ENCODE measurements around the gene SLC22A4. TPM values are rescaled to one million over a fixed set of nuclear protein-coding genes. Genes with fewer than 3 reads are reported as not detected.

The SLC22A4 gene
- total and polyA plus RNA-seq, 2 experiments from 2014 or later = 1.4 to 3.3 TPM

- H3K9me3 ChIP-seq (ENCODE audit: low read depth) = no peaks in the 10 kb centered on the region
- no peaks in the 10 kb centered on the region for H3K9me2 ChIP-seq (replicated peaks; ENCODE audit: insufficient read depth)
- no peak overlapping the region for H2AFZ ChIP-seq
- H3K4me1 ChIP-seq (ENCODE audit: insufficient read depth) = peaks cover 39% of the 10 kb centered on the region
- H3K27ac ChIP-seq = peak overlapping the region; percentile 98
- H3K36me3 ChIP-seq (replicated peaks; ENCODE audit: insufficient read depth, low read depth) = no peaks in the 10 kb centered on the region
- peak overlapping the region; percentile 98 for H3K4me2 ChIP-seq
- 65% methylated on average over 6 of the region's 6 CpGs for WGBS (ENCODE audit: low lambda C conversion rate, missing lambda C conversion rate)
- H3K4me3 ChIP-seq = no peak overlapping the region
- H3K79me2 ChIP-seq = peaks cover 8% of the 10 kb centered on the region
- H4K20me1 ChIP-seq (ENCODE audit: insufficient read depth, poor library complexity, severe bottlenecking) = no peaks in the 10 kb centered on the region
- no peak for DNase-seq (ENCODE audit: low spot score)
- H3K27me3 ChIP-seq = no peaks in the 10 kb centered on the region
- no peak for TF ChIP-seq EZH2 (IDR thresholded peaks at IDR 0.05; ENCODE audit: borderline replicate concordance)
- no peak for TF ChIP-seq EZH2phosphoT487 (IDR thresholded peaks at IDR 0.05; ENCODE audit: low read depth, severe bottlenecking, unreplicated experiment)
- TF ChIP-seq CTCF (IDR thresholded peaks at IDR 0.05; ENCODE audit: poor library complexity) = no peak
Measured at GRCh38 chr5:132260051-132260450, 34.1 kb upstream of the SLC22A4 start.

GRCh38 chr5:132260714-132261551 lies 33.3 kb upstream of the SLC22A4 start:
- Histone ChIP-seq H3K9me3 (ENCODE audit: low read depth) (no peaks in the 10 kb centered on the region), H3K27ac (peak overlapping the region; percentile 98), H4K20me1 (ENCODE audit: insufficient read depth, poor library complexity, severe bottlenecking) (no peaks in the 10 kb centered on the region), H3K4me2 (no peak overlapping the region), H3K27me3 (no peaks in the 10 kb centered on the region), H3K36me3 (replicated peaks; ENCODE audit: insufficient read depth, low read depth) (no peaks in the 10 kb centered on the region), H3K79me2 (peaks cover 8% of the 10 kb centered on the region), H2AFZ (no peak overlapping the region), H3K9me2 (replicated peaks; ENCODE audit: insufficient read depth) (no peaks in the 10 kb centered on the region), H3K4me1 (ENCODE audit: insufficient read depth) (peaks cover 46% of the 10 kb centered on the region), H3K4me3 (no peak overlapping the region)
- TF ChIP-seq EZH2phosphoT487 (IDR thresholded peaks at IDR 0.05; ENCODE audit: low read depth, severe bottlenecking, unreplicated experiment) (no peak), CTCF (IDR thresholded peaks at IDR 0.05; ENCODE audit: poor library complexity) (no peak)
- DNase-seq (ENCODE audit: low spot score) = peak; percentile 51
- WGBS (ENCODE audit: low lambda C conversion rate, missing lambda C conversion rate) = 71% methylated on average over 6 of the region's 6 CpGs

GRCh38 chr5:132261881-132262845 lies 32.0 kb upstream of the SLC22A4 start:
- TF ChIP-seq CTCF (IDR thresholded peaks at IDR 0.05; ENCODE audit: poor library complexity) = no peak
- TF ChIP-seq EZH2phosphoT487 (IDR thresholded peaks at IDR 0.05; ENCODE audit: low read depth, severe bottlenecking, unreplicated experiment) = no peak
- TF ChIP-seq EZH2 (IDR thresholded peaks at IDR 0.05; ENCODE audit: borderline replicate concordance) = no peak
- Histone ChIP-seq H3K9me2 (replicated peaks; ENCODE audit: insufficient read depth) (no peaks in the 10 kb centered on the region), H3K27ac (no peak overlapping the region), H2AFZ (no peak overlapping the region), H3K79me2 (peaks cover 8% of the 10 kb centered on the region), H3K4me2 (no peak overlapping the region), H4K20me1 (ENCODE audit: insufficient read depth, poor library complexity, severe bottlenecking) (no peaks in the 10 kb centered on the region), H3K36me3 (replicated peaks; ENCODE audit: insufficient read depth, low read depth) (no peaks in the 10 kb centered on the region), H3K9me3 (ENCODE audit: low read depth) (no peaks in the 10 kb centered on the region), H3K4me3 (no peak overlapping the region), H3K4me1 (ENCODE audit: insufficient read depth) (peaks cover 47% of the 10 kb centered on the region), H3K27me3 (no peaks in the 10 kb centered on the region)
- no peak for DNase-seq (ENCODE audit: low spot score)
- over 99% methylated on average over 7 of the region's 7 CpGs for WGBS (ENCODE audit: low lambda C conversion rate, missing lambda C conversion rate)

Measured in hepatocyte (in vitro differentiated cells).